ENCODE data around the gene MLXIPL.
"Not testable (repeated sequence)": the region's sequence is repeated elsewhere in the genome, so short reads cannot be mapped to it uniquely, and the experiment has no call there.

MLXIPL gene

DNA sequence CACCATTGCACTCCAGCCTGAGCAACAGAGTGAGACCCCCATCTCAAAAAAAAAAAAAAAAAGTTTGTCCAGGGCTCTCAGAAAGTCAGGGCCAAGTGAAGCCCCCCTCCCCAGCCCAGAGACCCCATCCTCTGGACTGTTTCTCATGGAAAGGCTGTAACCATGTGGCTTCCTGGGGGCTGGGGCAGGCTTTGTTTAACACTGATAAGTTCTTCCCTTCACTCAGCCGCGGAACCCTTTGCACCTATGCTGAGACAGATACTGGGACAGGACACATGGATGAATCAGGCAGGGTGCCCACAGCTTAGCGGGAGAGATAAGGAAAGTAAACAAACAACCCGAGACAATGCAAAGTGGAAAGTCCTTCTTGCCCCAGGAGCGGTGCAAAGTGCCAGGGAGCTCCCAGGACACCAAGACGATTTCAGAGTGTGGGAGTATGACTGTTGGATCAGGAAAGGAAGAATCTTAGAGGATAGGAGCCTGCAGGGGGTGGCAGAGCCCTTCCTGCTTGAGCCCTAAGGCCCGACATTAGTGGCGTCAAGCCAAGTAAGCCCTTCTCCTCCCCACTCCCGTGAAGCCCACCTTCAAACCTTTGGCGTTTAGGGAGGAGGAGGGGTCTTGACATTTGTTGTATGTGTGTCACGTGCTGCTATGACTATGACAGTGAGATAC lies 11.6 kb downstream of the MLXIPL start:
- no peak for DNase-seq

DNA sequence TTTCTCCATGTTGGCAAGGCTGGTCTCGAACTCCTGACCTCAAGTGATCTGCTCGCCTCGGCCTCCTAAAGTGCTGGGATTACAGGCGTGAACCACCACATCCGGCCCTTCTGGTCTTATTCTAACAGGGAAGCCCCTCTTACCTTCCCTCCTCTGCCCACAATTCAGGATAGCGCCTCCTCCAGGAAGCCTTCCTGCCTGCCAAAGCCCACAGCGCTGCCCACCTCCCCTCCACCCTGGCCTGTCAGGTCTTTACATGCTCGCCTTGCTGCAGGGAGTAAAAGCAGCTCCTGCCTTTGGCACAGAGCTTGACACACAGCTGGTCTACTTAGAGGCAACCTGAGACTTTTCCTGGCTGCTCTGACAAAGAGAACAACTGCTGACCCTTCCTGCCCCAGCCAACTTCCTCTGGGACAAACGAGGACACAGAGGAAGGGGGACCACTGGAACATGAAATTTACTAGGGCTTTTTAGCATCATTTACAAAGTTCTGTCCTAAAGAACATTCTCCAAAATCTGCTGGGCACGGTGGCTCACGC lies 13.2 kb downstream of the MLXIPL start:
- no peak for DNase-seq

DNA sequence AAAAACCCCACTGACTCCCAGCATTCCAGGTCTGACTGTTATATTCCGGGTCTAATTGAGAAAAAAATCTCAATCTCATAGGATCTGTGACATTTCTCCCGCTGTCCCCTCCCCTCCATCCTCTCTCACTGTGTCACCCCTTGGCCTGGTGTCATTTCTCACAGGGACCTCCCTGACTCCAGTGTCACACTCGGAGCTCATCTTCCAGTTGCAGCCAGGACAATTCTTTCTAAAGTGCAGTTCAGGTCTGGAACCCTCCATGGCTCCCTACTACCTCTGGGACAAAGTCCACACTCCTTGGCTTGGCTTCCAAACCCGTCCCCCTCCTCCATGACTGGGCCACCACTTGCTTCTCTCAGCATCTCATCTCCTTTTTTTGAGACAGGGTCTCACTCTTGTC lies 14.2 kb downstream of the MLXIPL start:
- DNase-seq, result no peak

DNA sequence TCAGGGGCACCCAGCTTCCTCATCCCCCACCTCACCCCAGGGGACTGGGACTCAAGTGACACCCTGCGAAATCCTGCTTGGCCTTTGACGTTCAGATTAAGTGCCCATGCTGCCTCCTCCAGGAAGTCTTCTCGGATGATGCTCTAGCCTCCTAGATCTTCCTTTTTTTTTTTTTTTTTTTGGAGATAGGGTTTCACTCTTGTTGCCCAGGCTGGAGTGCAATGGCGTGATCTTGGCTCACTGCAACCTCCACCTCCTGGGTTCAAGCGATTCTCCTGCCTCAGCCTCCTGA lies 16.7 kb downstream of the MLXIPL start:
- DNase-seq, result not testable (repeated sequence)

DNA sequence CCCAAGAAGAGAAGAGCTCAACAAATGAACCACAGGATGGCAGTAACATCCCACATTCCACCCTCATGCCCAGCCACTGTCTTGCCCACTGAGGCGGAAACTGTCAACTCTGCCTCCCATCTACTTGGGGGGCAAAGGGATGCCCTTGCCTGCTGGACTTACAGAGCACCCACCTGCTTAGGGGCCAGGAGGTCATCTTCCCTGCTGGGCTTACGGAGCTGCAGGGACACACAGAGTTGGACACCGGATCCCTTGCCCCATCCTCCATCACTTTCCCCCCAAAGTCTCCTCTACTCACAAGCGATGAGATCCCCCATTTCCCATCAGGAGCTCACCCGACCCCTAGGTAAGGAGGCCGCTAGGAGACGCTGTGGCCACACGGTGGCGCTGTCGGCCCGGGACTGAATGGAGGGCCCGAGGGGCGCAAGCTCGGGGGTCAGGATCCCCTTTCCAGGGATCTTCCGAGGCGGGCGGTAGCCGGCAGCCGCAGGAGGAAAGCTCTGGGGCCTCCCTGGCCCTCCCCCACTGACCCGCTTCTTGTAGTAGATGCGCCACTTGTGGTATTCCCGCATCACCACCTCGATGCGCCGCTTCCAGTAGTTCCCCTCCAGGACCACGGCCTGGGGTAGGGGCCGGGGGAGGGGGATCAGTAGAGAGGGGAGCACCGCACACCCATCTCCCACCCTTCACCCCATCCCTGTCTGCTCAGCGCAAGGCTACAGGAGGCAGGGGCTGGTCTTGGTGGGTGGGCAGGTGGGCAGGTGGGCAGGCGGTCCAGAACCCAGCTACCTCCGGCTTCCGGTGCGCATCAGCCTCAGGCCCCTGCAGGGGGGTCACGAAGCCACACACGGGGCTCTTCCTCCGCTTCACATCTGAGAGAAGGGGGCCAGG lies 17.3 kb downstream of the MLXIPL start:
- peak; percentile 25 for DNase-seq

GRCh38 chr7:73605601-73606220 lies 18.6 kb downstream of the MLXIPL start:
- no peak for DNase-seq

DNA sequence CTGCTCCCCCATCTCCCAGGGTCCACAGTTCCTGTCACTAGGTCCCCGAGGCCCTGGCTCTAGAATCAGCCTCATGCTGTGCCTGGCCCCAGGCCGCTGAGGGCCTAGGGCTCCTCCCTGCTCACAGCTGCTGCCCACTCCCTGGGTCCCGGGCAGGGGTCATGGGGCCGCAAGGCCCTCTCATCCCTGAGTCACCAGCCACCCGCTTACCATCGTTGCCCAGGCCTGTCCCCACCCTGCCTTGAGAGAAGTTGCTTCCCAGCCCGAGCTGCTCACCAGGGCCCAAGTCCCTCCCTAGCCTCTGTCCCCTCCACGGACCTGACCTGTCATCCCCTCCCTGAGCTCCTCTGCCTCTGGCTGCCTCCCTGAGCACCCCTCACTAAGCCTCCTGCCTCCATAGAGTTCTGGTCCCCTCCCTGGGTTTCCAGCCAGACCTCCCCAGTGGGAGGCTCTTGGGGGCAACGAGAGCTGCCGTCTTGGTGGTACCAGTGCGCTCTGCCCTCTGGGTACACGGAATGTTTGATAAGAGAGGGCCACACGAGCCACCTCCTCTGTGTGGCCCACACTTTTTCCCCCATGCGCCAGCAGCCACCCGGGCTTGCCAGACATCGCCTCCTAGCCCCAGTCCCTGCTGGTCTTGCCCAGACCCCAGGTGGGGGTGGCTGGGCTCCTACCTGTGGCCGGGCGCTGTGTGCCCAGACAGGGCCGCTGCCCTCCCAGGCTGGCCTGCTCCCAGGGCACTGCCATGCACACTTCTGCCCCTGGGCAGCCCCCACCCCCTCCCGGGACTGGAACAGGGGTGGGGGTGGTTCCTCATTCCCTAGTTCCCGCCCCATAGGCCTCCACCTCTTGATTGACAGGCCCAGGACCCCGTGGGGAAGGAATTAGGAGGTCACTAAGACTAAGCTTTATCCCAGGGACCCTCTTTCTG lies 21.3 kb downstream of the MLXIPL start:
- no peak for DNase-seq

DNA sequence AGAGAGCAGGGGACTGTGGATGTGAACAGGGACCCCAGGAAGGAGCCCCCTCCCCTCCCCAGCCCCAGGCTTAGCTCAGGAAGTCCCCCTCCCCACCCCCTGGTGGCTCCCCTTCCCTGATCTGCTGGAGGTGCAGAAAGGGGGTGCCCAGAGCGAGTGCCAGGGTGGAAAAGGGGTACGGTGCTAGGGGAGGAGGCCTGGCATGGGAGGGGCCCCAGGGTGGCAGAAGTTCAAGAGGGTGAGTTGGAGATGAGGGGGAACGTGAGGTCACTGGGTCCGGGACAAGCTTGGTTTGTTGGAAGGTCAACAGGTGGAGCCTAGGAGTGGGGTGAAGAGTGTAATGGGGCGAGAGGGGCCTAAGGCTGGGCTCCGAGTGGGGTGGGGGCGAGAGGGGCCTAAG lies 24.4 kb downstream of the MLXIPL start:
- DNase-seq, result no peak

GRCh38 chr7:73599151-73599882 lies 25.0 kb downstream of the MLXIPL start:
- DNase-seq, result no peak

DNA sequence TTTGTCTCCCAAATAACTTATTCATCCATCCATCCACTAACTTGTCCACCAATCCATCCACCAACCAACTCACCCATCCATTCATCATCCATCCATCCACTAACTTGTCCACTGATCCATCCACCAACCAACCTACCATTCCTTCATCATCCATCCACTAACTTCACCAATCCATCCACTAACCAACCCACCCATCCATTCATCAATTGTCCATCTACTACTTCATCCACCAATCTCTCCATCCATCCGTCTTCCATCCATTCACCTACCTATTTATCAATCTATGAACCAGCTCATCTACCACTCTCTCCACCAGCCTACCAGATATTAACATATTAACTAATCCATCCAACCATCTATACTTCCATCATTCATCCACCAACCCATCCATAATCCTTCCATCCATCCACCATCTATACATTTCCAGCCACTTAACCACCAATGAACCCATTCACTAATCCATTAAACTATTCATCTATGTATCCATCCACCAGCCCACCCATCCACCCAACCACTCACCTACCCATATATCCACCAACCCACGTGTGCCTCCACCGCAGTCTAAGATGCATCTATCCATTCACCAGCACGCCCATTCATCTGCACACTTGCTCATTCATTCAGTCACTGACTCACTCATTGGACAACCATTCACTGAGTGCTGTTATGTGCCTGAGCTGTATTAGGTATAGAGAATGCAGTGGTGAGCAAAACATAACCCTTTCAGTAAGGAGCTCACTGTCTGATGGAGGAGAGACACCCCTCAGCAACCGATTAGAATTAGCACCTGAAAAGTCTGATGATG lies 26.1 kb downstream of the MLXIPL start:
- no peak for DNase-seq

DNA sequence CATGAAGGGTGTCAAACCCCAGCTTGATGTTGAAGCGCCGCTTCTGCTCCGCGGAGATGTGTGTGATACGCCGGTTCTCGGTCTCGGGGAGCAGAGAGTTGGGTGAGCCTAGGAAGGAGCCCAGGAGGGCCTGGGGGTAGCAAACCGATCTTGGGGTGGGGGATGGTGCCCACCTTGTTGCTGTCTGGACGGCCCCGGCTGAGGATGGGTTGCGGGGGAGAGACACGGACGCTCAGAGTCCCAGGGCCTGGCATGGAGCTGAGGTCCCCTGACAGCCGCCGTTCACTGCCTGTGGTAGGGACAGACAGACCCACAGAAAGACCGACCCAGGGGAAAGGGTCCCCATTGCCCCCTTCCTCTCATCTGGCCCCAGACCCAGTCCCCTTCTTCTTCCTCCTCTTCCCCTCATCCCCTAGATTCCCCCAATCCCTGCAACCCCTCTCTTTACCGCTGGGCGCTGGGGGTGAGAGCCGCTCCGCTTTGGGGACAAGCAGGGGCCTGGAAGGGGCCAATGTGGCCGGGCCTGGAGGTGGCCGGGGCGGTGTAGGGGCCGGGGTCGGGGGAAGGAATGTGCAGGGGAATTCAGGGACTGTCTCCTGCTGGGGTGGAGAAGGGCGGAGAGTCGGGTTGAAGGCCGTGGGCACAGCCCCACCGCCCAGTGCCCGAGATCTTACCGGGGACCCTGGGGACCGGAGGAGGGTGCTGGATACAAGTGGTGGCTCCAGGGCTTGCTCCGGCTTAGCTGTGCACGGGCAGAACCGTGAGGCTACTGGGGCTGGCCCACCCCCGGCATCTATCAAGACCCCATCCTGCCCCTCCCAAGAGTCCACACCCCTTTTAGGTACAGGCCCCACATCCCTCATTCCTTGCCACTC lies 27.9 kb downstream of the MLXIPL start:
- DNase-seq, result no peak

DNA sequence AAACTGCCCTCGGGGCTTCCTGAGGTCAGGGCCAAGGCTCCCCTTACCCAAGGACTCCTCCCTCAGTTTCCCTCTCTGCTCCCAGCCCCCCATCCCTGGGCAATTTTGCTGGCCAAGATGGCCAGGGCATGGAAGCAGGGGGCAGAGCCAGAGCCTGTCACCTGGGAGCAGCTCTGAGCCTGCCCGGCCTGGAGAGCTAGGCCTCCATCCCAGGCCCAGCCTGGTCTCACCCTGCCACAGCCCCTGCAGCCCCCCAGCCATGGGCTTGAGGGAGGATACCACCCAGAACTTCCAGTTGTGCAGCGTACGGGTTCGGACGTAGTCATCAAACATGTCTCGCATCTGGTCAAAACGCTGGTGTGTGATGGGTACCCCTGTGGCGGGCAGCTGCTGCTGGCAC lies 29.0 kb downstream of the MLXIPL start:
- DNase-seq, result no peak

DNA sequence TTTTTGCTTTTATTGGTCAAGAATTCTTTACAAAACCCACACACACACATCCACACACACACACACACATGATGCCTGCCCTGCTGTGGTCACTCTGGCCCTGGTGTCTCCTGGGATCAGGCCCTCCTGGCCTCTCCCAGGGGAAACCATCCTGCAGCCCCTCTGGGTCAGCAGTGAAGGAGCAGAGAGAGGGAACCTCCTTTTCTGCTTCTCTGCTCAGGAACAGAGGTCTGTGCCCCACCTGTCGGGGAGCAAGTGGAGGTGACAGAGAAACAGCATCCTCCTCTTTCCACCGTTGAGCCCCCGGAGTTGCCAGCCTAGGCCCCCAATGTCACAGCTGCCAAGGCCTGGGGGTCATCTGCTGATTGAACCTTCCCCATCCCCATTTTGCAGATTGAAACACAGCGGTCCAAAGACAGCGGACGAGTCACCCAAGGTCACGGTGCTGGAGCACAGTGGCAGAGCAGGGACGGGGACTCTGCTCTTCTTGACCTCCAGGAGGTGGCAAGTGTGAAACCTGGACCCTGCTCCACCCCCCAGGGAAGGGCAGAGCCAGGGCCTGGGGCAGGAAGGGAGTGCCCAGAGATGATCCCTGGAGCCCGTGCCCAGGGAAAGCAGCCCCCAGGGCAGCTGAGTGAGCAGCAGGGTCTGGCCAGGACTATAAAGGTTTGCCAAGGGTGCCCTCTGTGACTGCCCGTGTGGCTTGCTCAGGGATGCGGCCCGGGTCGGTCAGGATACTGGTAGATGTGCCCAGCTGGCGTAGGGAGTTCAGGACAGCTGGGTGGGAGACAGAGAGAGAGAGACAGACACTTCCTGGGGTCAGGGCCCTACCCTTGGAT lies 30.9 kb downstream of the MLXIPL start:
- DNase-seq, result no peak

- no peak for DNase-seq
These were observed 37.4 kb downstream of the MLXIPL start for GRCh38 chr7:73586911-73587310.

DNA sequence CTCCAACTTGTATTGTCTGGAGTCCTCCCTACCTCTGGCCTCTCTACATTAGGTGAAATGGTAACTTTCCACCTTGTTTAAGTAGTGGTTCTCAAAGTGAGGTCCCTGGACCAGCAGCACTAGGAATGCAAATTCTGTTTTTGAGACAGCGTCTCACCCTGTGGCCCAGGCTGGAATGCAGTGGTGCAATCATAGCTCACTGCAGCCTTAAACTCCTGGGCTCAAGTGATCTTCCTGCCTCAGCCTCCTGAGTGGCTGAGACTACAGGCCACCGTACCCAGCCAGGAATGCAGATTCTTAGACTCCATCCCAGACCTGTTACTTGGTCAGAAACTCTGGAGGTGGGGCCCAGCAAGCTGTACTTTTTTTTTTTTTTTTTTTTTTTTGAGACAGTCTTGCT lies 39.1 kb downstream of the MLXIPL start:
- DNase-seq, result no peak

GRCh38 chr7:73582664-73583202 lies 41.6 kb downstream of the MLXIPL start:
- no peak for DNase-seq

GRCh38 chr7:73581006-73581405 lies 43.3 kb downstream of the MLXIPL start:
- not testable (repeated sequence) for DNase-seq

- DNase-seq, result peak; percentile 97
These were observed 45.8 kb downstream of the MLXIPL start, which contains the start of gene TBL2 for GRCh38 chr7:73578342-73579128. Gene TBL2, minus strand, starts transcription at chr7:73578579. Its CDS starts 30 bp downstream, at chr7:73578549.

Data from NCI-H748 treated with DMSO at 0.1 percent for 48 hours (cell line).